NCI-H1694 (cell line): ENCODE data around the gene KAT8.
"Not testable (repeated sequence)": the region's sequence is repeated elsewhere in the genome, so short reads cannot be mapped to it uniquely, and the experiment has no call there.

Experiments
- DNase-seq: peaks from one replicate; lab custom pipeline; 2025; lab: John Stamatoyannopoulos, UW

KAT8 gene

DNA sequence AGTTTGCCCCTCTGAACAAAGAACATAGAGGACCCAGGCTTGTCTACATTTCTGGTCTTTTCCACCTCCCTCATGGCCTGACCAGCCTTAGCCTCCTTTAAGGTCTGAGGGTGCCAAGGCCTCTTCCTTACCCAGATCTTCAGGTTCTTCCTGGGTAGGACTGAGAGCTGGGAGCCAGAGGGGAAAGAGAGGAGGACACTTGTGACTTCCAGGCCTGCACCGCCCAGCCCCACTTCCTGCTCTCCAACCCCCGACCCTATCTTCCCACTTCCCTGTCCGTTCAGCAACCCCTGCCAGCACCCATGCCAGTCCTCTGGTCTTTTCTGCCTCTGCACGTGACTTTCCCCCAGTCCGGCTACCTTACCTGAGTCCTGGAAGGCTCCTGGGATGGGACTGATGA is 31.9 kb downstream of the KAT8 start:
- DNase-seq: no peak

DNA sequence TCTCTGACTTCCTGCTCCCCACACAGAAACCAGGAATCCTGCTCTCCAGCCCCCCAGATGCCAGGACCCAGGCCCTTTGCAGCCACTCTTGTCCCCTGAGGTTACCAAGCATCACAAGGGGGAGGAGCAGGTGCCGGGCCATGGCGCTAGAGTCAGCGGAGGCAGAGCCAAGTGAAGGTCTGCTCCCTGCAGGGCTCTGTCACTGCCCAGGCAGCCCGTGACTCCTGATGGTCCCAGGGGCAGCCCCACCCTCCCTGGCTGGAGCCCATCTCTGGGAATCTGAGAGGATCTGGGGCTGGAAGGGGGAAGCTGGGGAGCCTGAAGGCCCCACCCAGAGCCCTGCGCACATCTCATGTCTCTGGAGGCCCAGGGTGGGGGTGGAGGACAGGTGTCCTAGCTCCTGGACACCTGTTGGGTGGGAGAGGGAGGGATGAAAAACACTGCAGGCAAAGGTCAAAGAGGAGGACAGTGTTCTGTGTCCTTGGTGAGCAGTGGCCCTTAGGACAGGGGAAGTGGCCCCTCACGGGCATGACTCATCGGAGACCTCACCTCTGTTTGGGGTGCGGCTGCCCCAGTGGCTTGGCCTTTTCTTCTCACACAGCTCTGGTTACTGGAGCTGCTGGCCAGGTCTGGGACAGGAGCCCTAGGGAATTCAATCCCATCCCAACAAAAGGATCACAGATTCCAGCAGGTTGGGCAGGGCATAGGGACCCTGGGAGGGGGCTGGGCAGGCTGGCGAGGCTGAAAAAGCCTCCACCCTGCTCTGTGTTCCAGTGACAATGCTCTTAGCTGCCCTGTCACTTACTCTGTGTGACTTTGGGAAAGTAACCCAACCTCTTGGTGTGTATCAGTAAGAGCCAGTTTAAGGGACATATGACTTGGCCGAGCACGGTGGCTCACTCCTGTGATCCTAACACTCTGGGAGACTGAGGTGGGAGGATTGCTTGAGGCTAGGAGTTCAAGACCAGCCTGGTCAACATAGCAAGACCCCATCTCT is 32.7 kb downstream of the KAT8 start, which contains the start of gene PRSS36:
Gene PRSS36 (minus strand): TSS at position 173 of the 997 bp plus-strand sequence. CDS start 31 bp downstream, at position 142.
- no peak for DNase-seq

DNA sequence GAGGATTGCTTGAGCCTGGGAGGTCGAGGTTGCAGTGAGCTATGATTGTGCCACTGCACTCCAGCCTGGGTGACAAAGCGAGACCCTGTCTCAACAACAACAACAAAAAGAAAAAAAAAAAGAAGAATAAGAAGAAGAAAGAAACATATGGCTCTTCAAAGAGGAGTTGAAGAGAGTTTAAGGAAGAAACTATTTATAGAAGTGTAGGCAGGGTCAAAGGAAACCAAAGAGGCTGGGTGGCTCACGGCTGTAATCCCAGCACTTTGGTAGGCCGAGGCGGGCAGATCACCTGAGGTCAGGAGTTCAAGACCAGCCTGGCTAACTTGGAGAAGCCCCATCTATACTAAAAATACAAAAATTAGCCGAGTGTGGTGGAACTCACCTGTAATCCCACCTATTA is 33.5 kb downstream of the KAT8 start:
- not testable (repeated sequence) for DNase-seq

DNA sequence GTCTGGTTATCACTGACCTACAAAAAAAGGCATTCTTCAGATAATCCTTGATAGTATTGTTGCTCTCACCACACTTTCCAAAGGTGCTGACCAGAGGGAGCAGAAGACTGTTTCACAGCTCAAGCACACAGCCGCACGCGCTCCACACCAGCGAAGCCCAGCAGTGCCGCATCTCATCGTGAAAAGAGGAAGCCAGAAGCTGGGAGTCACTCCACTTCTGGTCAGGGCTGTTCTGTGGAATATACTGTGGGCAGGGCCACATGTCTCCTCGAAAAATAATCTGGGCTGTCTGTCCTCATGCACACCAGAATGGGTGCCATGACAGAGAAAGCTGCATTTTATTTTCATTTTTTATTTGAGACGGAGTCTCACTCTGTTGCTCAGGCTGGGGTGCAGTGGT is 39.7 kb downstream of the KAT8 start:
- DNase-seq: no peak

DNA sequence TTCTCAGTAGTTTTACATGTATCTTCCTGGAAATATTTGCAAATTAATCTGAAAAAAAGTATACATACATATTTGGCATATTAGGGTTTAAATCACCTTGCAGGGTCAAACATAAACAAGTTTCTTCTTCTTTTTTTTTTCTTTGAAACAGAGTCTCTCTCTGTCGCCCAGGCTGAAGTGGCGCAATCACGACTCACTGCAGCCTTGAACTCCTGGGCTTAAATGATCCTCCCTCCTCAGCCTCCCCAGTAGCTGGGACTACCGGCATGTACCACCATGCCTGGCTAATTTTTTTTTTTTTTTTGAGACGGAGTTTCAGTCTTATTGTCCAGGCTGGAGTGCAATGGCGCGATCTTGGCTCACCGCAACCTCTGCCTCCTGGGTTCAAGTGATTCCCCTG is 49.9 kb downstream of the KAT8 start:
- DNase-seq: no peak

DNA sequence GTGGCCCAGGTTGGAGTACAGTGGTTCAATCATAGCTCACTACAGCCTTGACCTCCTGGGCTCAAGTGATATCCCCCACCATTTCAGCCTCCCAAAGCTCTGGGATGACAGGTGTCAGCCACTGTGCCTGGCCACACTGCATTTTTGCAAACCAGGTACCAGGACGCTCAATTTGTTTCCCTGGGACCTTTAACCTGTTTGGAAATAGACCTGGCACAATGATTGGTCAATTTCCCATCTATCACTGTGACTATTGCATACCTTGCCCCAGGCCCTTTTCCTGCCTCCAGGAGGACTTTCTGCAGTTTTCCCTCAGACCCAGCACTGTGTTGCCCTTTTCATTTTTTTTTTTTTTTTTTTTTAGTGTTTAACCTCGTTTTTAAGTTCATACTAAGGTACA is 51.4 kb downstream of the KAT8 start:
- no peak for DNase-seq

DNA sequence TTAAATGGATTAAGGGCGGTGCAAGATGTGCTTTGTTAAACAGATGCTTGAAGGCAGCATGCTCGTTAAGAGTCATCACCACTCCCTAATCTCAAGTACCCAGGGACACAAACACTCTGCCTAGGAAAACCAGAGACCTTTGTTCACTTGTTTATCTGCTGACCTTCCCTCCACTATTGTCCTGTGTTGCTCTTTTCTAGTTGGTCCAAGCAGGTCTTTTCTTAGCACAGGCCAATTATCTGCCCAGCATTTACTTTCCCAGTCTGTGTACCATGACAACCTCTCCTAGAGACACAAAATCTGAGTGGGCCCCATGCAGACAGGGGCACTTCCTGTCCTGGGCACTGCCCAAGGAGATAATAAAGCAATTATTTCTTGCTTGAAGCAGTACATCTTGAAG is 52.6 kb downstream of the KAT8 start:
- DNase-seq: not testable (repeated sequence)

DNA sequence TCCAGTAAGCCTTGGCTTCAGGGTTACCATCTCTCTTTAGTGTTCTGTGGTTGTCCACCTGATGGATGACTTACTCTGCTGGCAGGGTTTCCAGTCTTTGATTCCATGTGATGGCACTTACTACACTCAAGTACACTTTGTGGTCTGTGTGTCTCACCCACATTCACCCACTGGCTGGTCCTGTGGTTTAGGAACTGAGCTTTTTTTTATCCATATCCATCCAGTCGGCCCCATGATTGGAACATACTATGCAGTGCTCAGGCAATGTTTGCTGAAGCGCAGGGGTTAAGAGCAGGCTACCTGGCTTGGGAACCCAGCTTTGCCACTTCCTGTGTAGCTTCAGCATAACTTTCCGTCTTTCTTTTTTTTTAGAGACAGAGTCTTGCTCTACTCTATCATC is 59.7 kb downstream of the KAT8 start:
- no peak for DNase-seq

DNA sequence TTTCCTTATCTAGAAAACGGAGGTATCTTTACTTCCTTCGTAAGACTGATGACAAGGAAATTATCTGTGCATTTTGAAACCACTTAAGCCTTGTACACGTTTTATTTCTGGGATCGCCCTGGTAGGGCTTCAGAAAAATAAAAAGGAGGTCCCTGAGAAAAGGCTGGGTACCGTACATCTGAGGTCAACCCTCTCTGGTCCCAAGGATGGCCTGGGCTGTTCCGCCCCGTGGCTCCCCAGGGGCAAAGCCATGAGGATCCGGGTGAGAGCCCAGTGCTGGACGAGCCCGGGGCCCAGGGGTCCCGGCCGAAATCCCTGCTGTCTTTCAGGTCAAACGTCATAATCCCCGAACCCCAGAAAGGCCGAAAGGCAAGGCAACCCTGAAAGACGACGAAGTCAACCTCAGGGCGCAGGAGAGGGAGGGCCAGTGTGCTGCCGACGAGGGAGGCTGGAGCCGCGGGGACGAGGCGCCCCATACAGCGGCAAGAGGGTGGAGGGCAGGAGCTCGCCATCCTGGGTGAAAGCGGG is 61.8 kb downstream of the KAT8 start:
- DNase-seq: no peak

DNA sequence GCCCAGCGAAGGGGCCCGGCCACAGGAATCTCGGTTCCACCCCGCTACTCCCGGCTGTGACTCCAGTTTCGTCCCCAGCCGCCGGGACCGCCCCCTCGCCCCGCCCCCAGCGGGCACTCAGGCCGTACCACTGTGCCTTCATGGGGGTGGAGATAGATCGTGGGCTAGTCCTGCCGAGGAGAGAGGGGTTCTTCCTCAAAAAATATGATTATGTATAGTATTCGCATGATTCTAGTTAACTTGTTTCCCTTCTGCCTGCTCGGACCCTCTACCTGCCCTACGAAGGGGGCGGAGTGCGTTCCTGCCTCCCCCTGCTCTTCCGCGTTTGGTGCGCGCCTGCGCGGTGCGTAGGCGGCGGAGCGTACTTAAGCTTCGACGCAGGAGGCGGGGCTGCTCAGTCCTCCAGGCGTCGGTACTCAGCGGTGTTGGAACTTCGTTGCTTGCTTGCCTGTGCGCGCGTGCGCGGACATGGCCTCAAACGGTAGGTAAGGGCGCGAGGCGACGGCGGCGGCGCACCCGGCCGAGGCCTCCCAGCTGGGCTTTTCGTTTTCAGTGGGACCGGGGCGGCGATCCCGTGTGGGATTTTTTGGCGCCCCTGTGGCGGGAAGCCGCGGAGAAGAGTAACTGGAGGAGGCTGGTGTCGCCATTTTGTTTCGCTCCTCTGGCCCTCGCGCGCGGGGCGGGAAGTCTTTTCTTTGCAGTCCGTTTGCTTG is 62.4 kb downstream of the KAT8 start, which contains the start of gene FUS:
Gene FUS (plus strand): TSS at position 393 of the 713 bp plus-strand sequence. CDS start 76 bp downstream, at position 469.
- peak; percentile 53 for DNase-seq
